Brain microvascular endothelial cell (primary cell): Measurements from ENCODE around the gene ZFAND5.

Source experiments
- DNase-seq: peaks from one replicate; pipeline ENCODE4 v3.0.0-alpha.2; 2020
- H3K27ac ChIP-seq: fragments of 250-450 bp; sonication (Bioruptor Pico); 2 replicates; pipeline ENCODE4 v1.5.1; 2020; ENCODE audit warnings: mild to moderate bottlenecking, moderate library complexity
- H3K27me3 ChIP-seq: fragments of 250-450 bp; sonication (Bioruptor Pico); replicated peaks from 2 replicates; pipeline ENCODE4 v1.5.1; 2020; ENCODE audit warnings: mild to moderate bottlenecking
- H3K36me3 ChIP-seq: fragments of 250-450 bp; sonication (Bioruptor Pico); replicated peaks from 2 replicates; pipeline ENCODE4 v1.5.1; 2020; ENCODE audit warnings: mild to moderate bottlenecking
- H3K4me3 ChIP-seq: 2 replicates; pipeline ENCODE4 v1.5.1; 2011; ENCODE audit warnings: low read depth, mild to moderate bottlenecking, control low read depth, low read length, moderate library complexity
- CTCF ChIP-seq: IDR thresholded peaks from 2 replicates; pipeline ENCODE4 v1.5.1; 2011; ENCODE audit warnings: low read depth, mild to moderate bottlenecking, moderate library complexity, low read length, control low read depth, inconsistent platforms; ENCODE audit errors: missing control alignments
- in situ Hi-C: cut with HindIII; loops from 2 replicates; pipeline ENCODE4 v1.10.0; 2017; ENCODE audit warnings: low sequenced_read_pairs, low pct_ligation_motif_present

The ZFAND5 gene

GRCh38 chr9:72401396-72401795, 36.4 kb upstream of the ZFAND5 start:
- in situ Hi-C loops, result no loop called here
- H3K36me3 ChIP-seq, result no peaks in the 10 kb centered on the region
- DNase-seq, result no peak
- H3K4me3 ChIP-seq, result no peak overlapping the region
- H3K27me3 ChIP-seq, result no peaks in the 10 kb centered on the region
- H3K27ac ChIP-seq, result no peak overlapping the region
- no peak for TF ChIP-seq CTCF

- Histone ChIP-seq H3K36me3 (no peaks in the 10 kb centered on the region), H3K27me3 (no peaks in the 10 kb centered on the region), H3K4me3 (no peak overlapping the region), H3K27ac (no peak overlapping the region)
- in situ Hi-C loops, result no loop called here
- TF ChIP-seq CTCF, result no peak
- DNase-seq, result no peak
These were observed 35.9 kb upstream of the ZFAND5 start for GRCh38 chr9:72400866-72401265.

- Histone ChIP-seq H3K27me3 (no peaks in the 10 kb centered on the region), H3K36me3 (no peaks in the 10 kb centered on the region), H3K4me3 (no peak overlapping the region), H3K27ac (no peak overlapping the region)
- no peak for TF ChIP-seq CTCF
- in situ Hi-C loops, result no loop called here
- no peak for DNase-seq
These were observed 34.4 kb upstream of the ZFAND5 start for GRCh38 chr9:72399391-72399790.

- no peaks in the 10 kb centered on the region for H3K36me3 ChIP-seq
- in situ Hi-C loops, result no loop called here
- no peak for DNase-seq
- H3K4me3 ChIP-seq, result no peak overlapping the region
- no peak for TF ChIP-seq CTCF
- H3K27me3 ChIP-seq, result no peaks in the 10 kb centered on the region
- H3K27ac ChIP-seq, result no peak overlapping the region
These were observed 31.5 kb upstream of the ZFAND5 start for GRCh38 chr9:72396247-72397091.

GRCh38 chr9:72394066-72394465, 29.1 kb upstream of the ZFAND5 start:
- Histone ChIP-seq H3K27me3 (no peaks in the 10 kb centered on the region), H3K36me3 (no peaks in the 10 kb centered on the region), H3K27ac (no peak overlapping the region), H3K4me3 (no peak overlapping the region)
- no peak for TF ChIP-seq CTCF
- no peak for DNase-seq
- in situ Hi-C loops, result no loop called here

GRCh38 chr9:72390907-72391306, 25.9 kb upstream of the ZFAND5 start:
- no peaks in the 10 kb centered on the region for H3K27me3 ChIP-seq
- no peak overlapping the region for H3K27ac ChIP-seq
- no peak for DNase-seq
- H3K36me3 ChIP-seq, result no peaks in the 10 kb centered on the region
- in situ Hi-C loops, result no loop called here
- no peak overlapping the region for H3K4me3 ChIP-seq
- TF ChIP-seq CTCF, result no peak
